Endothelial cell of umbilical vein (primary cell): ENCODE data around the gene LCN12. TPM values are rescaled to one million over a fixed set of nuclear protein-coding genes. Genes with fewer than 3 reads are reported as not detected.

ENCODE experiments used
- BruUV-seq: library from RNA; stranded (reverse); fragments of 400-500 nt; replicated peaks from 2 replicates; lab custom pipeline; 2021; lab: Mats Ljungman, UMichigan
- CTCF ChIA-PET: fragments of 300-600, 350-600 bp; sonication (Branson Sonifier 250); formaldehyde crosslinking; loops from one replicate; lab custom pipeline; 2021; ENCODE audit warnings: antibody characterized with exemption, inconsistent platforms; lab: Charles Lee
- POLR2A ChIA-PET: fragments of 300-600, 350-600 bp; sonication (Branson Sonifier 250); formaldehyde crosslinking; loops from one replicate; lab custom pipeline; 2021; ENCODE audit warnings: antibody characterized with exemption, inconsistent platforms; lab: Charles Lee
- DNase-seq: peaks from one replicate; pipeline ENCODE4 v3.0.0-alpha.2; 2011; ENCODE audit warnings: low read depth, low spot score
- FAIRE-seq: peaks from 2 replicates; lab custom pipeline; 2011; peaks lifted over from hg19 to GRCh38; lab: Jason Lieb, UNC
- H2AFZ ChIP-seq: 2 replicates; pipeline ENCODE4 v1.6.0; 2012; ENCODE audit warnings: low read depth, low read length, control low read depth, inconsistent platforms
- H3K27ac ChIP-seq: 2 replicates; pipeline ENCODE4 v1.5.1; 2011; ENCODE audit warnings: low read depth, mild to moderate bottlenecking, control low read depth, low read length, moderate library complexity; ENCODE audit not compliant: insufficient read depth
- H3K27me3 ChIP-seq, 2 experiments: 2 replicates each; pipeline versions ENCODE4 v1.6.0 to v1.6.1; 2011; ENCODE audit warnings: low read length in 2 of 2, mixed read lengths in 1 of 2; ENCODE audit not compliant: control insufficient read depth in 2 of 2, insufficient read depth in 2 of 2
- H3K36me3 ChIP-seq, 2 experiments: 2 replicates in 1 of 2; 3 replicates in 1 of 2; pipeline ENCODE4 v1.5.1; 2011; ENCODE audit warnings: low read length in 2 of 2, mild to moderate bottlenecking in 1 of 2, moderate library complexity in 1 of 2; ENCODE audit not compliant: control insufficient read depth in 2 of 2, insufficient read depth in 2 of 2; ENCODE audit errors: extremely low read depth in 1 of 2
- H3K4me1 ChIP-seq: 3 replicates; pipeline ENCODE4 v1.5.1; 2011; ENCODE audit warnings: mild to moderate bottlenecking, low read length; ENCODE audit not compliant: control insufficient read depth, insufficient read depth; ENCODE audit errors: extremely low read depth
- H3K4me2 ChIP-seq: 2 replicates; pipeline ENCODE4 v1.6.1; 2011; ENCODE audit warnings: low read length, control low read depth, mixed read lengths; ENCODE audit not compliant: insufficient read depth
- H3K4me3 ChIP-seq, 3 experiments: fragments of 200-600 bp in 1 of 3; sonication (generic), shearing (Covaris generic) in 1 of 3; replicated peaks in 1 of 3; 2 replicates each; pipeline ENCODE4 v1.5.1; 2011 to 2016; ENCODE audit warnings: control low read depth in 3 of 3, low read length in 3 of 3, mild to moderate bottlenecking in 2 of 3, inconsistent platforms in 1 of 3, low read depth in 1 of 3, moderate library complexity in 1 of 3; ENCODE audit not compliant: insufficient read depth in 1 of 3
- H3K79me2 ChIP-seq: 2 replicates; pipeline ENCODE4 v1.6.0; 2012; ENCODE audit warnings: low read length, inconsistent platforms; ENCODE audit not compliant: control insufficient read depth, insufficient read depth
- H3K9ac ChIP-seq: replicated peaks from 2 replicates; pipeline ENCODE3; 2011; ENCODE audit warnings: low read length, control low read depth; ENCODE audit not compliant: insufficient read depth; ENCODE audit errors: extremely low read depth
- H3K9me1 ChIP-seq: replicated peaks from 3 replicates; pipeline ENCODE4 v1.6.0; 2011; ENCODE audit warnings: mild to moderate bottlenecking, low read length; ENCODE audit not compliant: control insufficient read depth, insufficient read depth; ENCODE audit errors: extremely low read depth
- H3K9me3 ChIP-seq: replicated peaks from 2 replicates; pipeline ENCODE4 v1.5.1; 2012; ENCODE audit warnings: low read length, inconsistent platforms; ENCODE audit not compliant: control insufficient read depth, insufficient read depth
- H4K20me1 ChIP-seq: replicated peaks from 2 replicates; pipeline ENCODE3; 2011; ENCODE audit warnings: mild to moderate bottlenecking, low read length; ENCODE audit not compliant: control insufficient read depth, insufficient read depth; ENCODE audit errors: extremely low read depth
- EZH2 ChIP-seq: IDR thresholded peaks from 2 replicates; pipeline ENCODE4 v1.6.1; 2012; ENCODE audit warnings: borderline replicate concordance, low read depth, mild to moderate bottlenecking, moderate library complexity, low read length, inconsistent platforms; ENCODE audit not compliant: severe bottlenecking
- FOS ChIP-seq: IDR thresholded peaks from 2 replicates; pipeline ENCODE4 v1.6.1; 2011; ENCODE audit warnings: mild to moderate bottlenecking, low read length, moderate library complexity, borderline replicate concordance; ENCODE audit not compliant: insufficient read depth
- GATA2 ChIP-seq: IDR thresholded peaks from 2 replicates; pipeline ENCODE4 v1.7.0; 2011; ENCODE audit warnings: low read depth, mild to moderate bottlenecking, moderate library complexity, mixed read lengths, low read length; ENCODE audit not compliant: insufficient read length, insufficient read depth
- JUN ChIP-seq: IDR thresholded peaks from 2 replicates; pipeline ENCODE4 v1.6.1; 2011; ENCODE audit warnings: borderline replicate concordance, low read depth; ENCODE audit not compliant: insufficient read length, insufficient read depth
- MYC ChIP-seq: IDR thresholded peaks from one replicate; pipeline ENCODE4 v1.6.1; 2011; ENCODE audit warnings: mild to moderate bottlenecking, low read depth, low read length
- POLR2A ChIP-seq: IDR thresholded peaks from 2 replicates; pipeline ENCODE4 v1.6.1; 2012; ENCODE audit warnings: low read depth, mild to moderate bottlenecking, control low read depth, low read length
- POLR2AphosphoS5 ChIP-seq: IDR thresholded peaks from 2 replicates; pipeline ENCODE4 v1.6.1; 2012; ENCODE audit warnings: low read depth, mild to moderate bottlenecking, control low read depth, low read length, moderate library complexity; ENCODE audit not compliant: insufficient read depth
- dilution Hi-C: fragments of 300-500 bp; cut with MboI; formaldehyde crosslinking; loops from one replicate; pipeline ENCODE4 v1.15.0; 2019; ENCODE audit warnings: low sequenced_read_pairs; ENCODE audit not compliant: extremely low pct_ligation_motif_present
- intact Hi-C: fragments of 100-400 bp; cut with micrococcal nuclease; formaldehyde crosslinking; loops from one replicate; pipeline ENCODE4 v1.10.0; 2022
- polyA plus RNA-seq, 4 experiments: library from polyadenylated mRNA; depleted of rRNA in 3 of 4; stranded (reverse) in 3 of 4; unstranded in 1 of 4; fragments of >200 nt; gene quantifications; 2 replicates each; pipeline versions ENCODE4 v1.2.1 to v1.2.3, GENCODE V29; 2011 to 2012; ENCODE audit warnings: missing spikeins in 1 of 4
- total RNA-seq: library from RNA; stranded (reverse); gene quantifications from 2 replicates; pipeline ENCODE4 v1.2.3, GENCODE V29; 2021
- TF ChIP-seq, protein P1 (sequence below), 2 donors: IDR thresholded peaks; 1 replicate in 1 of 2; 2 replicates in 1 of 2; pipeline ENCODE4 v1.5.1; 2011; ENCODE audit warnings: low read length in 2 of 2, mild to moderate bottlenecking in 2 of 2, moderate library complexity in 2 of 2, control low read depth in 1 of 2, inconsistent platforms in 1 of 2, low read depth in 1 of 2; ENCODE audit not compliant: insufficient read depth in 1 of 2; ENCODE audit errors: extremely low read depth in 1 of 2
- TF ChIP-seq, protein P2 (sequence below): IDR thresholded peaks from 2 replicates; pipeline ENCODE4 v1.6.1; 2011; ENCODE audit not compliant: insufficient read depth, insufficient read length

LCN12 gene
- total and polyA plus RNA-seq, 2 donors (not counting 3 experiments of a cell fraction or from before 2014, with no cell fraction given) = 0.35 to 0.52 TPM

DNA sequence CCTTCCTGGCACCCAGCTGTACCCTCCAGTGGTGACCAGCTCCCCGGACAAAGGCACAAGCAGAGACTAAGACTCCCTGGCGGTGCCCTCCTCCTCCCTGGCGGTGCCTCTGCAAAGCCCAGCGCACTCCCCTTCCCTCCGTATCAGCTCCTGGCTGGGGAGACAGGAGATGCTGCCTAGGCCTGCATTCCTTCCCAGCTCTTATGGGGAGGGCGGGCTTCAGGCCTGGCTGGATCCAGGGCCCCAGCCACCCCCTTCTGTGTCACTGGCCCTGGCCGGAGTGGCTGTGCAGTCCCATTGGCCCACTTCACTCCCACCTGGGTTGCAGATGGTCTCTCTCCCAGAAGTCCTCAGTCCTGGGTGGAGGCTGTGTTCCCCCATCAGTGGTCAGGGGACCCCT is 6.4 kb downstream of the LCN12 start:
- no peaks in the 10 kb centered on the region for H3K36me3 ChIP-seq
- DNase-seq (no peak), FAIRE-seq (no peak)
- no peak overlapping the region for H3K4me2 ChIP-seq
- H4K20me1 ChIP-seq = no peaks in the 10 kb centered on the region
- H3K9me3 ChIP-seq = no peaks in the 10 kb centered on the region
- H2AFZ ChIP-seq = no peak overlapping the region
- intact Hi-C loops = no loop called here
- POLR2A ChIA-PET = no interaction called here
- no TSS peak for BruUV-seq
- no peaks in the 10 kb centered on the region for H3K79me2 ChIP-seq
- dilution Hi-C loops = no loop called here
- H3K4me3 ChIP-seq = no peak overlapping the region
- no peaks in the 10 kb centered on the region for H3K4me1 ChIP-seq
- TF ChIP-seq JUN = no peak
- TF ChIP-seq FOS = no peak
- TF ChIP-seq, protein P1, sequence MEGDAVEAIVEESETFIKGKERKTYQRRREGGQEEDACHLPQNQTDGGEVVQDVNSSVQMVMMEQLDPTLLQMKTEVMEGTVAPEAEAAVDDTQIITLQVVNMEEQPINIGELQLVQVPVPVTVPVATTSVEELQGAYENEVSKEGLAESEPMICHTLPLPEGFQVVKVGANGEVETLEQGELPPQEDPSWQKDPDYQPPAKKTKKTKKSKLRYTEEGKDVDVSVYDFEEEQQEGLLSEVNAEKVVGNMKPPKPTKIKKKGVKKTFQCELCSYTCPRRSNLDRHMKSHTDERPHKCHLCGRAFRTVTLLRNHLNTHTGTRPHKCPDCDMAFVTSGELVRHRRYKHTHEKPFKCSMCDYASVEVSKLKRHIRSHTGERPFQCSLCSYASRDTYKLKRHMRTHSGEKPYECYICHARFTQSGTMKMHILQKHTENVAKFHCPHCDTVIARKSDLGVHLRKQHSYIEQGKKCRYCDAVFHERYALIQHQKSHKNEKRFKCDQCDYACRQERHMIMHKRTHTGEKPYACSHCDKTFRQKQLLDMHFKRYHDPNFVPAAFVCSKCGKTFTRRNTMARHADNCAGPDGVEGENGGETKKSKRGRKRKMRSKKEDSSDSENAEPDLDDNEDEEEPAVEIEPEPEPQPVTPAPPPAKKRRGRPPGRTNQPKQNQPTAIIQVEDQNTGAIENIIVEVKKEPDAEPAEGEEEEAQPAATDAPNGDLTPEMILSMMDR (IDR thresholded peaks at IDR 0.05; ENCODE audit: extremely low read depth in 1 of 2, insufficient read depth in 1 of 2, low read depth in 1 of 2, low read length in 2 of 2) = no peak
- TF ChIP-seq, protein P2, sequence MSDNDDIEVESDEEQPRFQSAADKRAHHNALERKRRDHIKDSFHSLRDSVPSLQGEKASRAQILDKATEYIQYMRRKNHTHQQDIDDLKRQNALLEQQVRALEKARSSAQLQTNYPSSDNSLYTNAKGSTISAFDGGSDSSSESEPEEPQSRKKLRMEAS = no peak
- no peak for TF ChIP-seq EZH2
- TF ChIP-seq POLR2A = no peak
- TF ChIP-seq MYC = no peak
- no peak for TF ChIP-seq POLR2AphosphoS5
- TF ChIP-seq GATA2 = no peak
- no peak overlapping the region for H3K27ac ChIP-seq
- no peaks in the 10 kb centered on the region for H3K27me3 ChIP-seq
- no peaks in the 10 kb centered on the region for H3K9me1 ChIP-seq
- CTCF ChIA-PET = no interaction called here
- no peak overlapping the region for H3K9ac ChIP-seq
